Fibroblast of peridontal ligament (primary cell): ENCODE measurements around the gene ADRA2C.

Experiments used
- DNase-seq: peaks from one replicate; pipeline ENCODE4 v3.0.0-alpha.2; 2010; ENCODE audit errors: extremely low read depth

ADRA2C gene

DNA sequence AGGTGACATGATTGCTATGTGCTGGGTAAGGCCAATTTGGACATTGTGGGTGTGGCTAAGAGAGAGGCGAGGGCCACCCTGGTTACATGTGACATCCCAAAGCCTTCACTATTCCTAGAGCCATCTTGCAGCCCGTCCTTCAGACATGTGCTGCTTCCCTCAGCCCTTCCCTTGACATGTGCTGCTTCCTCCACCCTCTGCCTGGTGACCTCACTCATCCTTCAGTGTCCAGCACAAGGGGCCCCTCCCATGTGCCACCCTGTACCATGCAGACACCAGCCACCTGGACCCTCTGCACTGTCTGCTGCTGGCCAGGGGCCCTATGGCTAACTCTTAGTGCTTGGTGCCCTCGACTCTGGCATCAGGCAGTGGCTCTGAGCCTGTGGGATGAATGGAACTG is 27.4 kb downstream of the ADRA2C start:
- no peak for DNase-seq

DNA sequence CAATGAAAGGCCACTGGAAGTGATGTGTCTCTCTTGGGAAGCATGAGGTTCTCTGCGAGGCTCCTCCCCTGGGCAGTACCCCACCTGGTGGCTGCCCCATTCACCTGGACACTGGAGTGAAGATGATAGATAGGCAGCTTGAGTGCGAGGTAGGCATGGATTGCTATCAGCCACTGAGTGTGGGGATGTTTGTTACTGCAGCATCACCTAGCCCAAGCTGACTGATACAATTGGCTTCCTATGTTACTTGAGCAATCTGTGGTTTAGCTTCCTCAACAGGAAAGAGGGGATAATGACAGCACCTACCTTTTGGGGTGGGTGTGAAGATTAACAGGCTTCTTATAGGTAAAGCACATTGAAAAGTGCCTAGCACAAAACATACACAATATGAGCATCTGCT is 30.8 kb downstream of the ADRA2C start:
- DNase-seq = no peak

DNA sequence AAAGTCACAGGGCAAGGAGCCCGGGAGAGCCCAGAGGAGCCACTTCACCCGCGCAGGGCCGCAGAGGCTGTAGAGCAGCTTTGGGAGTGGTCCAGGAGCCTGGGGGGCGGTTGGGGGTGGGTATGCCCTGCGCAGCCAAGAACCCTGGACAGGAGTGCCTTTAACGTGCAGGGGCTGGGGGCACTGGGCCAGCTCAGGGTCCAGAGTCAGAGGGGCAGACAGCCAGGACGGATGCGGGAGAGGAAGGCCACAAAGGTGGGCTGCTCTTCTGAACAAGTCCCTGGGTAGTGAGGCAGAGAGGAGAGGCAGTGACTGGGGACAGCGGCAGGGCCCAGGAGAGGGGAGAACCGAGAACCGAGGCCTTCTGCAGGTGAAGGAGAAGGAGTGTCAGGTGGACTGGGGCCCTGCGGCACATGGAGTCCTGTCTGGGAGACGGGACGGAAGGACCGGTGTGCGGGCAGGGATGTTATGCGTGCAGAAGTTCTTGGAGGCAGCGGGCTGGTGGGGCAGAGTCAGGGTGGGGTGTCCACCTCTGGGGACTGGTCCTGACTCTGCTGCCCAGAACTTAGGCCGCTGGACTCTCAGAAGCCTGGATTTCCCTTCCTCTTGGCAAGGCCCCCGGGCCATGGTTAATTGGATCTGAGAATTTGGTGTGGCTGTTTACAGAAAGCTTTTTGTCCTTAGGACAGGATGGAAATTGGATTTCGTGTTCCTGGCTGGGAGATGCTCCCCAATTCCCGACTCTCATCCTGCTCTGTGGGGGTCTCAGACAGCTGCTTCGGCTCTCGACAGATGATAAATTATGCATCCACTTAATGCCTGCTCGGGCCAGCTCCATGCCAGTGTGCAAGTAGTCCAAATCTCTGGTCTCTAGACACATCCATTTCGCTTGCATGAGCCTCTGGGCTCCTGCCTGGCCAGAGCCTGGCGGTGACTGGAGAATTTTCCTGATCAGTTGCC is 31.9 kb downstream of the ADRA2C start:
- no peak for DNase-seq

DNA sequence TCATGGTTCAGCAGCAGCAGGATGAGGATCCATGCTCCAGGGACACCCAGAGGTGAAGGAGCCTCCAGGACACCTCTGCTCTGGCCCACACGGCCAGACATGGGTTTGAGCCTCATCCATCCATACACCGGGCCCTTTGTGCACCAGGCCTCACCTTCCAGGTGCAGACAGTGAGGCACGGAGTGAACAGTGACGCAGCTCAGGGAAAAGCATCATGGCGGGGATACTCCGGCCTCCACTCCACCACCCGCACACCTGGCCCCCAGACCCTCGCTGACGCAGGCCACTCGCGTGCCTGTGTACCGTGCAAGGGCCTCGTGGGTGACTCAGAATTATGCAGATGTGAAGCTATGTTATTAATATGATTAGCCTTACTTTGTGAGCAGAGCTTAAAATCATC is 33.3 kb downstream of the ADRA2C start:
- DNase-seq = no peak

DNA sequence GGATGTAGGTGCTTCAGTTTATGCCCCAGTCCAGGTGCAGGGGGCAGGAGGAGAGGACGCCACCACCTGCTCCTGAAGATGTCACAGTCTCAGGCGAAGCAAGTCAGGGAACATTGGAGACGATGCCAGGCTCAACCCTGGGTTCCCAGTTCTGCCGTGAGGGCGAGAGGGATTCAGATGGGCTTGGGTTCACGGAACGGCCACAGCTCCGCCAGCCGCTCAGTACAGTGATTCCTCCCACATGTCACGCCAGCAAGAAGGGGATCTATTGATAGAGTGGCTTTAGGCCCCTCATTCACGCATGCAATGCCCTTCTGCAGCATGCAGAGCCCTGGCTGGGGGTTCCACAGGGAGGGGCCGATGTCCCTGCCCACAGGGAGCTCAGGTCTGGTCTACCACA is 34.2 kb downstream of the ADRA2C start:
- no peak for DNase-seq

DNA sequence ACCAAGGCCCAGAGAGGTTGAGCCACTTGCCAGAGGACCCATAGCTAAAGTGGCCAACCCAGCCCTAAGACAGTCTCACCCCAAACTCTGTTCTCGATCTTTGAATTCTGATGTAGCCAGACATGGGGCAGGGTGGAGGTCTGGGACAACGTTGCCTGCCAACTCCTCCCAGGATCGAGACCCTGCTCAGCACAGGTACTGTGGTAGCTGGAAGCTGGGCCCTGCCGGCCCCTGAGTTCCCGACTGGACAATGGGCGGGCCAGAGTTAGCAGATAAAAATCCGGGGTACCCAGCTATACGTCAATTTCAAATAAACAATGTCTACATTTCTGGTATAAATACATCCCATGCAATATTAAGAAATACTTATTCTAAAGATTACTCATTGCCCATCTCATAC is 35.3 kb downstream of the ADRA2C start:
- no peak for DNase-seq

DNA sequence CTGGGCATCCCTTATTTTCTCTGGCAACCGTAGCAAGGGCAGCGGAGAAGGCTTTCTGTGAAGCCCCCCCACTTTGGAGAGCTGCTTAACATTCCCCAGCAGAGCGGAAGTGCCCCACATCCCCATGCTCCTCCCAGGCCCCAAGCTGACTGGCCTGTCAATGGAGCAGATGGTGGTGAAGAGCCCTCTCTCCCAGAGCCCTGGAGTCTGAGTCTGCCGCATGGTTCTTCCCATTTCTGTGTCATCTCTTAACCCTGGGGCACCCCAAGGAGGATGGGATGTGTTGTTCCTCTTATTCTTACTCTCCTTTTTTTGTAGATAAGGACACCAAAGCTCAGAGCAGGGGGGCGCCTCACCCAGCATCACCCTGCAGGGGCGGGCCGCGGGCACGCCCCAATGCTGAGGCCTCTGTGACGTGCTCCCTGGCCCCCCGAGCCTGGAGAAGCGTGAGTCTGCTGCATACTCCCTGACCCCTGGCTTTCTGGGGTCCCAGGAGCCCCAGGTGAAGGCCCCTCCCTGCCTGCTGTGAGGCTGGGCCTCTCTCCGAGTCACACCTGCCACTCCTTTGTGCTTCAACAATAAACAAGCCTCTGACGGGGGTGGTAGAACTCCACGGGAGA is 35.9 kb downstream of the ADRA2C start:
- DNase-seq = no peak

DNA sequence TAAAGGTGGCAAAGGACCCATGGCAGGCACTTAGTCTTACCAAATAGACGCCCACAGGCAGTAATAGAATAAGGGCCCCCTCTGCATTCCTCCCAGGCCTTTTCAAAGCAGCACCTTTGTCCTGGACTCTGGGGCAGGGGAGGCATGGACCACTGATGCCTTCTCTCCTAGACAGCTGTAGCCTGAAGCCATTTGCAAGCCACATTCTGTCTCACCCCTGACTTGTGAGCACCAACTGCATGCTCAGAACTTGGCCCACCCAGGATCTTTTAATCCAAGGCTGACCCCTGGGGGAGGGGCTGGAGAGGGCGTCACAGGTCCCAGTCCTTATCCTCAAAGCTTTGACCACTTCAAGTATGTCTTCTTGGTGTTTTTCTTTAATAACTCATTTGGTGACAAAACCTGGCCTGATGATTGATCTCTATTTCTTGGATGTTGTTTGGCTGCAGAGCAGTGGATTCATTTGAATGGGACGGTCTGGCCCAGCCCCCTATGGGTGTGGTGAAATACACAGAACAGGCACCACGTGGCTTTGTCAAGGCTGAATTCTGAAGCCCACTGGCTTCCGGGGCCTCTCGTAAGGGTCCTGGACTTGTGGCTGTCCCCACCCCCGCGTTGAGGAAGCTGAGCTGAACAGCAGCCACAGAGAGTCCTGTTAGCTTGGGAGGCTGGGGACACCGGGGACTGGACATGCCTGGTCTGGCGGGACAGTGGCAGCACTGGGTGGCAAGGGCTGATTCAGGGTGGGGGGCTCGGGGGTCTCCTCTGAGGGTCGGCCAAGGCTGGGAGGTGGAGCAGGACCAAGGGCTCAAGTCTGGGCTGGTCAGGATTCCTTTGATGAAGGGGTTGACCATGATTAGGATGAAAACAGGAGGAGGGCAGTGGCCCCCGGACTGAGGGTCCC is 36.6 kb downstream of the ADRA2C start:
- no peak for DNase-seq

DNA sequence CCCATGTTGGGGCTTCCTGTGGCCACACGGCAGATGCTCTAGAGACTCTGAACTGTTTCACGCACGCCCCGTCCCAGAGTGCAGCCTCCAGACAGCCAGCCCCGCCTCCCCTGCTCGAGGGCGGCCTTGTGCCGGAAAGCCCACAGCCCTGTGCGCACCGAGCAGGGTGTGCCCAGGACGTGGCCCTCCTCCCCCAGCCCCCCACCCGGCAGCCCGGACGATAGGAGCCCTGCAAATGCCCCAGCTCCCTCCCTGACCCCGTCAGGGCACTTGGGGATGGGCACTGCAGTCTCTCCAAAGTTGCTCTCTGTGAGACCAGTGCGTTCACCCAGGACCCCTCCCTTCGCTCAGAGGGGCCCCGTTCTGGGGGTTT is 37.3 kb downstream of the ADRA2C start:
- no peak for DNase-seq

DNA sequence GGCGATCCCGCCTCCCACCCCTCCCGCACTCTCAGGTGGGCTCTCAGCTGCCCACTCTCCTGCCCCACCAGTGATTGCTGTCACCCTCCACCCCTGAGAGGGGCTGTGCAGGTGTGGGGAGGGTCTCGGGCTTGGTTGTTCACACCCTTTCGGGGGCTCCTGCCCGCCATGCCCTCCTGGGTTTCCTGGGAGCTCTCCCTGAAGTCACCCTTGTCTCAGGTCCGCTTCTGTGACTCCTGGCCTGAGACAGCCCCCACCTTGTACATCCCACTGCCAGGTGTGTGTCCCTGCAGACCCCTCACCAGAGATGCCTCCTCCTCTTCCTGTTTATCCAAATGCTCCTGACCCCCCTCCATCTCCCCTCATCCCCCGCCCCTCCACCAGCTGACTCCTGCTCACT is 37.8 kb downstream of the ADRA2C start:
- no peak for DNase-seq

DNA sequence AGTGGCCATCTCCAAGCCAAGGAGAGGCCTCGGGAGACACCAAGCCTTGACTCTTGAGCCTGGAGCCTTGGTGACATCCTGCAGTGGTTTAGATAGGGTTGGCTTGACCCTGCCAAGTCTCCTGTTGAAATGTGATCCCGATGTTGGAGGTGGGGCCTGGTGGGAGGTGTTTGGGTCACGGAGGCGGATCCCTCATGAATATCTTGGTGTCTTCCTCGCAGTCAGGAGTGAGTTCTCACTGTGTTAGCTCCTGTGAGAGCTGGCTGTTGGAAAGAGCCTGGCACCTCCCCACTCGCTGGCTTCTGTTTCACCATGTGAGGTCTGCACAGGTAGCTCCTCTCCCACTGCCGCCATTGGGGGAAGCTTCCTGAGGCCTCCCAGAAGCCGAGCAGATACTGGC is 38.8 kb downstream of the ADRA2C start:
- DNase-seq = no peak

DNA sequence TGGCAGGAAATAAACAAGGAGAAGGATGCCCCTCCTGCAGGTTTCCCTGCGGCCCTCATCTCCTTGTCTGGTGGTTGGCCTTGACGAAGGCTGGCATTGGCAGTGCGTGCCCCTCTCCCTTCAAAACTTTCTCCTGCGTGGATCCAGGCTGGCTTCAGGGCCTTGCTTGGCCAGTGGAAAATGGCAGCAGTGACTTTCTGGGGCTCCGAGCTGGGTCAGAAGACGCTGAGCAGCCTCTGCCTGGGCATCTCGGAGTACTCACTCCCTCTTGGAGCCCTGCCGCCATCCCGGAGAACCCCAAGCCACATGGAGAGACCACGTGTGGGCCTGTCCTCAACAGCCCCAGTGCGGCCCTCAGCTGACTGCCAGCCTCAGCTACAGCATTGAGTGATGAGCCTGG is 39.5 kb downstream of the ADRA2C start:
- no peak for DNase-seq

DNA sequence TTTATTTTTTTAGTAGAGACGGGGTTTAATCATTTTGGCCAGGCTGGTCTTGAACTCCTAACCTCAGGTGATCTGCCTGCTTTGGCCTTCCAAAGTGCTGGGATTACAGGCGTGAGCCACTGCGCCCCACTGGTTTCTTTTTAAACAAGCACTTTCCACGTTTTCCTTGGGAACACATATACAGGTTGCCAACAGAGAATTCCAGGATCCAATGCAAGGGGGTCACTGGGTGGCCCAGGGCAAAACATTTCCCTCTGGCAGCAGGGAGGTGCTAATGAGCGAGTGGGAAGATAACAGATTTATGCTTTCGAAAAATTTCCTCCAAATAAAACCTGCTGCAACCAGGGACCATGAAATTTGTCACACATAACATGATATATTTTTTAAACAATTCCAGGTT is 41.1 kb downstream of the ADRA2C start:
- DNase-seq = no peak

DNA sequence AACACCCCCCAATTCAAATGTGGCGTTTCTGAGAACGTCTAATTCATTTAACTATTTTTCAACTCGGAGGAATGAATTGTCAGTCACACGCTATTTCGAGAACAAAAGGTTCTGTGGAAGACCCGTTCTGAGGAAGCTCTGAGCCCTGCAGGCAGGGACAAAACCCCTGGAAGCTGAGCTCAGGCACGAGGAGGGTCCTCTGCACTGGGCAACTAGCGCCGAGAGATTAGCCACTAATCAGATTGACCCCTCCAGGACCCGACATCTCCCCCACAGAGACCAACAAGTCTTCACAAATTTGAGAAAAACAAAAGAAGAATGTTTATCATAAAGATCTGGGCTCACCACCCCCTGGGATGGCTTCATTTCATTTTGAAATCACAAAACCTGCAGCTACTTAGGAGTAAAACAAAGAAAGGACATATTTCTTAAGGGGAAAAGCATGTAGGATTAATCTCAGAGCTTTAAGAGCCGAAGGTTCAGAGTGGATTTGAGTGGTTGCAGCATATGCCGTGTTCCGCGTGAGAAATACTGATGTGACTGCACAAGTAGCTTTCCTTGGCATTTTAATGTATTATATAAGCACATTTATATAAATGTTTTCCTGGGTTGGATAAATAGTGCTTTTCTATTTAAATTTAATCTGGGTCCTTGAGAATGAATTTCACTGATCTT is 41.8 kb downstream of the ADRA2C start:
- no peak for DNase-seq

DNA sequence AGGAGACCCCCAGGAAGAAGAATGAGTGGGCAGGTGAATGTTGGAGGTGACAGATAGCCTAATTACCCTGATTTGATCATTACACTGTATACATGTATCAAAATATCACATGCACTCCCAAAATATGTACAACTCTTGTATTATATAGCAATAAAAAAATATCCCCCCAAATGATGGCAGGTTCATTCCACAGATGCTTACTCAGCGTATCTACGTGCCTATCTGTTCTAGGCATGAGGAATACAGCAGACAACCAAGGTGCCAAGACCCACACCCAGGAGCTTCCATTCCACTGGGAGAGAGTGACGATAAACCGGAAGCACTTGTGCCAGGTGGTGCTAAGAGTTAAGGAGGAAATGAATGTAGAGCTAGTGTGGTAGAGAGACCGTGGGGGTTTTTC is 42.4 kb downstream of the ADRA2C start:
- DNase-seq = no peak

DNA sequence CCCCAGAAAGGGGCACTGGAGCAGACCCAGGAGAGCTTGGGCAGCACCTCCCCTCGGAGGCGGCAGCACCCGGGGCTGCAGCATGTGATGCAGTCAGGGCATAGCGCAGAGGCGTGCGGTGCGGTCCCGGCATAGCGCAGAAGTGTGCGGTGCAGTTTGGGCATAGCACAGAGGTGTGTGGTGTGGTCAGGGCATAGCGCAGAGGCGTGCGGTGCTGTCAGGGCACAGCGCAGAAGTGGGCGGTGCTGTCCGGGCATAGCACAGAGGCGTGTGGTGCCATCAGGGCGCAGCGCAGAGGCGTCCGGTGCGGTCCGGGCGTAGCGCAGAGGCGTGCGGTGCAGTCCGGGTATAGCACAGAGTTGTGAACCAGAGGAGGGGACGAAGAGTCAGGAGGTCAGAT is 42.8 kb downstream of the ADRA2C start:
- no peak for DNase-seq

DNA sequence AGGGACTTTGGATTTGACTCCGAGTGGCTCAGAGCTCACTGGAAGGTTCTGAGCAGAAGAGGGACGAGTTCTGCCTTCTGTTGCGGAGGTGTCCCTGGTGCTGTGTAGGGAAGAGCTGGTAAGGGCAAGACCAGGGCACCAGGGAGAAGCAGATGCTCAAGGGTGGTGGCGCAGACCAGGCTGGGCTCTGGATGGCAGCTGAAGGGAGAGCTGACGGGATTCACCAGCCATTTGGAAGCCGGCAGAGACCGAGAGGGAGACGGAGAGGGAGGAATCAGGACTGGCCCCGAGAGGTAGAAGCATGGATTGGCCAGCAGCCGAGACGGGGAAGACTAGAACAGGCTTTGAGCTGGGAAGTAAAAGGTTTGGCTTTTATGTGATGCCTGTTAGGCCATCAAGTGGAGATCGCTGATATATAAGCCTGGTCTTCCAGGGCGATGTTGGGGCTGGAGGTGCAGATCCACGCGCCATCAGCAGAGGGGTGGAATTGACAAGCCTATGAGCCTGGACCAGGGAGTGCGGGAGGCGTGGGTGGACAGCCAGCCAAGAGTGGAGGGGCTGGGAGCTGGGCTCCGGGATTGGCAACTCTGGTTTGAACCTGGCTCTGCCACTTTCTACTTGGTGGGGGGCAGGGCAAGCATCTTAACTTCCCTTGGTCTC is 43.4 kb downstream of the ADRA2C start:
- DNase-seq = no peak

DNA sequence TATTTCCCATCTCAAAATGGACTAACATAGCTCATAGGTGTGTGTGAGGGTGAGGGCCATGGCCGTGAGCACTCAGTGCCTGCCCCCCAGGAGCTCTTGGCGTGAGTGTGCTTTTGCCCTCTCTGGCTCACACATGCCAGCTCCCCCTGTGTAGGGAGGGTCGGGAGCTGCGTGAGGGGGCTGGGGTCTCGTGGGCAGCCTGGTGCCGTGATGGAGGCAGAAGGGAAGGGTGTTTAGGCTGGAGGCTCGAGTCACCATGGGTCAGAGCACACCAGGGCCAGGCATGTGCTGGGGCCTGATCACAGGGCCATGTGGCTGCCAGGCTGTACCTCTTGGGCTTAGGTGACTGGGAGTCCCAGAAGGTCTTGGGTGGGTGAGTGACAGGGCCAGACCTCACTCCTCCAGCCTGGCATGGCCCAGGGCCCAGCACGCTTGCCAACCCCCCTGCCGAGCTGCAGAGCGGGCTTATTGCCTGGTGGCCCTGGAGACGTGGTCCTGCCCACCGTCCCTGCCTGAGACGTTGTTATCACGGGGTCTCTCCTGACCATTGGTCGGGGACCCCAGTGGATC is 44.0 kb downstream of the ADRA2C start:
- DNase-seq = no peak

DNA sequence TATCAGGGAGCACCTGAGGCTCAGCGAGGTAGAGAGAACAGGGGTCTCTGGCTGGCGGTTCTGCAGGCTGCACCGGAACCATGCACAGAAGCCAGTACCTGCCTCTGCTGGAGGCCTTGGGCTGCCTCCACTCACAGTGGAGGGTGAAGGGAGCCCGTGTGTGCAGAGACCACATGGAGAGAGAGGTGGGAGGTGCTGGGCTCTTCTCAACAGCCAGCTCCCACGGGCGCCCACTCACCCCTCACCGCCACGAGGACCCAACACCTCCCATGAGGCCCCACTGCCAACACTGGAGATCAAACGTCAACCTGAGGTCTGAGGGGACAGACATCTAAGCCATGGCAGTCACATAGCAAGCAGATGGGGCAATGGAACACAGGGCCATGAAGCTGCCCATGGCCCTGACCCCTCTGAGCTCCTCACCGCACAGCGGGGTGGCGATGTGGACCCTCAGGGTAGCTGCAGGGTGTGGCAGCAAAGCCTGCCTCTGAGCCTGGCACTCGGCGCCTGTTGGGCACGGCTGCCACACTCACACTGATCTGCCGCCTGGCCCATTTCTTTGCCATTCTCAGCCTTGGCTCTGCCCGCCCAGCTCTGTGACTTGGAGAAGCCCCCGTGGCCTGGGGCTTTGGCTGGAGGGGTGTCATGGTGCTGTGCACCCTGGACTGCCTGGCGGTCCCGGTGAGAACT is 44.8 kb downstream of the ADRA2C start:
- no peak for DNase-seq

DNA sequence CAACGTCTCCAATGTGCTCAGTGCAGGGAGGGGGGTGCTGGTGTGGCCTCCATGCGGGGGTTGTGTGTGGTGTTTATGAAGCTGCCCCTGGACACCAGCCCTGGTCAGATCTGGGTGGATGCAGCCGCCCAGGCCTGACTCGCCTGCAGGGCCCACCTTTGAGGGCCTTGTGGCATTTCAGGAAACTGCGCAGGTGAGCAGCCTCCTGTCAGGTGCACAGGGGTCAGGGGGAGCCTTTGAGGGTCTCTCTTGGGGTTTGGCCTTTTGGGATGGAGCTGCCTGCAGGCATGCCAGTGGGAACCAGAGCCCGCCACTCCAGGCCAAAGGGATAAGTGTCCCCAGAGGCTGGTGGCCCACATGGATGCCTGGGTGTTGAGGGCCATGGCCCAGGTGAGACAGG is 45.4 kb downstream of the ADRA2C start:
- no peak for DNase-seq
